ENCODE results near the gene OR13A1. TPM values are rescaled to one million over a fixed set of nuclear protein-coding genes. Genes with fewer than 3 reads are reported as not detected.
"Not testable (repeated sequence)": the region's sequence is repeated elsewhere in the genome, so short reads cannot be mapped to it uniquely, and the experiment has no call there.

The OR13A1 gene, protein sequence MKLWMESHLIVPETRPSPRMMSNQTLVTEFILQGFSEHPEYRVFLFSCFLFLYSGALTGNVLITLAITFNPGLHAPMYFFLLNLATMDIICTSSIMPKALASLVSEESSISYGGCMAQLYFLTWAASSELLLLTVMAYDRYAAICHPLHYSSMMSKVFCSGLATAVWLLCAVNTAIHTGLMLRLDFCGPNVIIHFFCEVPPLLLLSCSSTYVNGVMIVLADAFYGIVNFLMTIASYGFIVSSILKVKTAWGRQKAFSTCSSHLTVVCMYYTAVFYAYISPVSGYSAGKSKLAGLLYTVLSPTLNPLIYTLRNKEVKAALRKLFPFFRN
- not detected for total RNA-seq

DNA sequence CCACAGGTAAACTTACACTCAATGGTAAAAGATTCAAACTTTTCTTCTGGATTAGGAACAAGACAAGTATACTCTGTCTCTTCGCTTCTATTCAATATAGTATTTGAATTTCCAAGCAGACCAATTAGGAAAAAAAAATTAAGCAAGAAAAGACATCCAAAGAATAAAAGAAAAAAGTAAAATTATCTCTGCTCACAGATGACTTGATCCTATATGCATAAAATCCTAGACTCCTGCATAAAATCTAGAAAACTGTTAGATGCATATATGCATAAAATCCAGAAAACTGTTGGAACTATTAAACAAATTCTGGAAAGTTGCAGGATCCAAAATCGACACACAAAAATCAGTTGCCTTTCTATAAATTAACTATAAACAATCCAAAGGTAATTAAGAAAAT lies at the start of gene OR13A1:
TSS of gene OR13A1 (minus strand) at position 101 of the 400 bp plus-strand sequence. CDS start 11,186 bp downstream, outside the sequence.
- intact Hi-C loops (cut with DNase I): no loop called here
- TF ChIP-seq, protein P1, sequence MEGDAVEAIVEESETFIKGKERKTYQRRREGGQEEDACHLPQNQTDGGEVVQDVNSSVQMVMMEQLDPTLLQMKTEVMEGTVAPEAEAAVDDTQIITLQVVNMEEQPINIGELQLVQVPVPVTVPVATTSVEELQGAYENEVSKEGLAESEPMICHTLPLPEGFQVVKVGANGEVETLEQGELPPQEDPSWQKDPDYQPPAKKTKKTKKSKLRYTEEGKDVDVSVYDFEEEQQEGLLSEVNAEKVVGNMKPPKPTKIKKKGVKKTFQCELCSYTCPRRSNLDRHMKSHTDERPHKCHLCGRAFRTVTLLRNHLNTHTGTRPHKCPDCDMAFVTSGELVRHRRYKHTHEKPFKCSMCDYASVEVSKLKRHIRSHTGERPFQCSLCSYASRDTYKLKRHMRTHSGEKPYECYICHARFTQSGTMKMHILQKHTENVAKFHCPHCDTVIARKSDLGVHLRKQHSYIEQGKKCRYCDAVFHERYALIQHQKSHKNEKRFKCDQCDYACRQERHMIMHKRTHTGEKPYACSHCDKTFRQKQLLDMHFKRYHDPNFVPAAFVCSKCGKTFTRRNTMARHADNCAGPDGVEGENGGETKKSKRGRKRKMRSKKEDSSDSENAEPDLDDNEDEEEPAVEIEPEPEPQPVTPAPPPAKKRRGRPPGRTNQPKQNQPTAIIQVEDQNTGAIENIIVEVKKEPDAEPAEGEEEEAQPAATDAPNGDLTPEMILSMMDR (IDR thresholded peaks at IDR 0.05): no peak

DNA sequence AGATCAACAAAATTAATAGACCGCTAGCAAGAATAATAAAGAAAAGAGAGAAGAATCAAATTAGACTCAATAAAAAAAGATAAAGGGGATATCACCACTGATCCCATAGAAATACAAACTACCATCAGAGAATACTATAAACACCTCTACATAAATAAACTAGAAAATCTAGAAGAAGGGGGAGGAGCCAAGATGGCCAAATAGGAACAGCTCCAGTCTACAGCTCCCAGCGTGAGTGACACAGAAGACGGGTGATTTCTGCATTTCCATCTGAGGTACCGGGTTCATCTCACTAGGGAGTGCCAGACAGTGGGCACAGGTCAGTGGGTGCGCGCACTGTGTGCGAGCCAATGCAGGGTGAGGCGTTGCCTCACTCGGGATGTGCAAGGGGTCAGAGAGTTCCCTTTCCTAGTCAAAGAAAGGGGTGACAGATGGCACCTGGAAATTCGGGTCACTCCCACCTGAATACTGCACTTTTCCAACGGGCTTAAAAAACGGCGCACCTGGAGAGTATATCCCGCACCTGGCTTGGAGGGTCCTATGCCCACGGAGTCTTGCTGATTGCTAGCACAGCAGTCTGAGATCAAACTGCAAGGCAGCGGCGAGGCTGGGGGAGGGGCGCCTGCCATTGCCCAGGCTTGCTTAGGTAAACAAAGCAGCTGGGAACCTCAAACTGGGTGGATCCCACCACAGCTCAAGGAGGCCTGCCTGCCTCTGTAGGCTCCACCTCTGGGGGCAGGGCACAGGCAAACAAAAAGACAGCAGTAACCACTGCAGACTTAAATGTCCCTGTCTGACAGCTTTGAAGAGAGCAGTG lies 46.8 kb upstream of the OR13A1 start:
- H3K9ac ChIP-seq (ENCODE audit: low read depth in 2 of 2, low read length in 2 of 2); H3K9me3 ChIP-seq; intact Hi-C loops (cut with DNase I); H3K27ac ChIP-seq; H3K36me3 ChIP-seq; H3K27me3 ChIP-seq; H3K4me3 ChIP-seq; H3K4me1 ChIP-seq: not testable (repeated sequence)
- DNase-seq: peak; percentile 60

More for the DNA sequence above, at the start of gene OR13A1:
- H3K36me3 ChIP-seq: no peaks in the 10 kb centered on the region
- H3K27me3 ChIP-seq: no peaks in the 10 kb centered on the region
- H3K4me3 ChIP-seq: no peak within 1 kb of the TSS
- no peak within 1 kb of the TSS for H3K27ac ChIP-seq
- no peaks in the 10 kb centered on the region for H3K9me3 ChIP-seq
- no peak for DNase-seq
- no peak within 1 kb of the TSS for H3K9ac ChIP-seq (ENCODE audit: low read depth in 2 of 2, low read length in 2 of 2)
- H3K4me1 ChIP-seq: no peaks in the 10 kb centered on the region

DNA sequence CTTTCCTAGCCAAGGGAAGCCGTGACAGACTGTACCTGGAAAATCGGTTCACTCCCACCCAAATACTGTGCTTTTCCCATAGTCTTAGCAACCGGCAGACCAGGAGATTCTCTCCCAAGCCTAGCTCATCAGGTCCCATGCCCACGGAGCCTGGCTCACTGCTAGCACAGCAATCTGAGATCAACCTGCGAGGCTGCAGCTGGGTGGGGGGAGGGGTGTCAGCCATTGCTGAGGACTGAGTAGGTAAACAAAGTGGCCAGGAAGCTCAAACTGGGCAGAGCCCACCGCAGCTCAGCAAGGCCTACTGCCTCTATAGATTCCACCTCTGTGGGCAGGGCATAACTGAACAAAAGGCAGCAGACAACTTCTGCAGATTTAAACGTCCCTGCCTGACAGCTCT lies 43.6 kb upstream of the OR13A1 start:
- H3K9ac ChIP-seq (ENCODE audit: low read depth in 2 of 2, low read length in 2 of 2); H3K27me3 ChIP-seq; intact Hi-C loops (cut with DNase I); H3K9me3 ChIP-seq; H3K4me3 ChIP-seq; H3K27ac ChIP-seq; H3K36me3 ChIP-seq; H3K4me1 ChIP-seq; DNase-seq: not testable (repeated sequence)

DNA sequence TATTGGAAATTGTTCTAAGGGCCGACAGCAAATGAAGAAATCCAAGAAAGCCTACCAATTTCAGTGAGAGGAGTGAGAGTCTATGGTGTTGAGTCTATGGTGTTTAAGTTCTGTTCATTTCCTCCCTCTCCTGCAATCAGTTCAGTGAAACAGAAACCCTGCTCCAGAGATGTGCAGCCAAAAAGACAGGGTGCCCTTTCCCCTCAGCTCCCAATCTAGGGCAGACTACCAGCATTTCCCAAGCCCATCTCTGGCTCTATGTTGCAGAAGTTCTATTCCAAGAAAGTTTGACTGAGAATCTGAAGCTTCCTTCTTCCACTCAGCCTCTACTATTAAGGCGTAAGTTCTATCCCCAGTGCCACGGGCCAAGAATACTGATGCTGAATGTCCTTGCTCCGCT lies 40.1 kb upstream of the OR13A1 start:
- Histone ChIP-seq H3K9ac (ENCODE audit: low read depth in 2 of 2, low read length in 2 of 2) (no peak overlapping the region), H3K4me1 (no peaks in the 10 kb centered on the region), H3K27me3 (no peaks in the 10 kb centered on the region), H3K4me3 (no peak overlapping the region), H3K36me3 (no peaks in the 10 kb centered on the region), H3K27ac (no peak overlapping the region), H3K9me3 (no peaks in the 10 kb centered on the region)
- intact Hi-C loops (cut with DNase I): no loop called here
- TF ChIP-seq, protein P1 (IDR thresholded peaks at IDR 0.05): no peak
- DNase-seq: no peak

DNA sequence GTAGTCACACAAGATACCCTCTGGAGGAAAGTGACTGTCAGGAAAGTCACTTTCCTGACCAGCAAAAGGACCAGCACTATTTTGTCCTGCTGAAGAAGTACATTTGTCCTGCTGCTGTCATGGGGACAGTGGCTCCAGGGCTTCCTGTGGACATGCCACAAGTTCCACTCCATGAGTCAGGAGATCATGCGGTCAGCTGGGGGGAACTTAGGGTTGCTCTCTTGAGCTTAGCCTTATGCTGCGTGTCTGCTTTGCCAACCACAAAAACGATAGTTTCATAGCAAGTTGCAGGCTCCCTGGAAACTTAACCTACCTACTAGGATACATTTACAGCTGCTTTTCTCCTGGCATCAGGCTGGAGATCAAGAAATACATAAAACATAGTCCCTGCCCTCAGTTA lies 38.9 kb upstream of the OR13A1 start:
- Histone ChIP-seq H3K4me1 (no peaks in the 10 kb centered on the region), H3K36me3 (no peaks in the 10 kb centered on the region), H3K4me3 (no peak overlapping the region), H3K9ac (ENCODE audit: low read depth in 2 of 2, low read length in 2 of 2) (no peak overlapping the region), H3K27me3 (no peaks in the 10 kb centered on the region), H3K27ac (no peak overlapping the region), H3K9me3 (no peaks in the 10 kb centered on the region)
- intact Hi-C loops (cut with DNase I): no loop called here
- peak; percentile 34 for DNase-seq
- TF ChIP-seq, protein P1 (IDR thresholded peaks at IDR 0.05): no peak

DNA sequence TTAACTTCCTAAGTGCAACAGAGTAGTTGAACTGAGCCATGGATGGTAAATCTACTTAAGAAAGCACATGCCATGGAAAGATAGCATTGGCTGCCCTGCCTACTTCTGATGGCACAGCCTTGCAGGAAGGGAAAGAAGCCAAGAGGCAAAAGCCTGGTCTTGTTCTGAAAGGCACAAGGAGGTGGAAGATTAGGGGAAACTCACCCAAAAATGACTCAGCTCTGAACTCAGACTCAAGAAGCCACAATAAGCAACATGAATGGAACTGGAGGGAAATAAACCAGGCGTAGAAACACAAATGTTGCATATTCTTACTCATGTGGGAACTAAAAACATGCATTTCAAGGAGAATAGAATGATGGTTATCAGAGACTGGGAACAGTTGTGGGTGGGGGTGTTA lies 37.8 kb upstream of the OR13A1 start:
- H3K27ac ChIP-seq: no peak overlapping the region

DNA sequence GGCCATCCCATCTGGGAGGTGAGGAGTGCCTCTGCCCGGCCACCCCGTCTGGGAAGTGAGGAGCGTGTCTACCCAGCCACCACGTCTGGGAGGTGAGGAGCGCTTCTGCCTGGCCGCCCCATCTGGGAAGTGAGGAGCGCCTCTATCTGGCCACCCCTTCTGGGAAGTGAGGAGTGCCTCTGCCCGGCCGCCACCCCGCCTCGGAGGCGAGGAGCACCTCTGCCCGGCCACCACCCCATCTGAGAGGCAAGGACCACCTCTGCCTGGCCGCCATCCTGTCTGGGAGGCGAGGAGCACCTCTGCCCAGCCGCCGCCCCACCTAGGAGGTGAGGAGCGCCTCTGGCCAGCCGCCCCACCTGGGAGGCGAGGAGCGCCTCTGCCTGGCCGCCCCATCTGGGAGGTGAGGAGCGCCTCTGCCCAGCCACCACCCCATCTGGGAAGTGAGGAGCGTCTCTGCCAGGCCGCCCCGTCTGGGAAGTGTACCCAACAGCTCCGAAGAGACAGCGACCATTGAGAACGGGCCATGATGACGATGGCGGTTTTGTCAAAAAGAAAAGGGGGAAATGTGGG lies 32.9 kb upstream of the OR13A1 start:
- H3K9ac ChIP-seq (ENCODE audit: low read depth in 2 of 2, low read length in 2 of 2); H3K27me3 ChIP-seq; H3K4me1 ChIP-seq; H3K9me3 ChIP-seq; H3K27ac ChIP-seq; H3K36me3 ChIP-seq; intact Hi-C loops (cut with DNase I); H3K4me3 ChIP-seq; DNase-seq: not testable (repeated sequence)

More for the DNA sequence above, 37.8 kb upstream of the OR13A1 start:
- intact Hi-C loops (cut with DNase I): no loop called here
- no peak for DNase-seq
- Histone ChIP-seq H3K27me3 (no peaks in the 10 kb centered on the region), H3K36me3 (no peaks in the 10 kb centered on the region), H3K4me3 (no peak overlapping the region), H3K4me1 (no peaks in the 10 kb centered on the region), H3K9ac (ENCODE audit: low read depth in 2 of 2, low read length in 2 of 2) (no peak overlapping the region), H3K9me3 (no peaks in the 10 kb centered on the region)
- TF ChIP-seq, protein P1 (IDR thresholded peaks at IDR 0.05): no peak

DNA sequence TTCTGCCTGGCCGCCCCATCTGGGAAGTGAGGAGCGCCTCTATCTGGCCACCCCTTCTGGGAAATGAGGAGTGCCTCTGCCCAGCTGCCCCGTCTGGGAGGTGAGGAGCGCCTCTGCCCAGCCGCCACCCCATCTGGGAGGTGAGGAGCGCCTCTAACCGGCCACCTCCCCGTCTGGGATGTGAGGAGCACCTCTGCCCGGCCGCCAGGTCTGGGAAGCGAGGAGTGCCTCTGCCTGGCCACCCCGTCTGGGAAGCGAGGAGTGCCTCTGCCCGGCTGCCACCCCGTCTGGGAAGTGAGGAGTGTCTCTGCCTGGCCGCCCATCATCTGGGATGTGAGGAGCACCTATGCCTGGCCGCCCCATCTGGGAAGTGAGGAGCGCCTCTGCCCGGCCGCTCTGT lies 32.1 kb upstream of the OR13A1 start:
- H3K9me3 ChIP-seq; H3K27me3 ChIP-seq; DNase-seq; H3K4me1 ChIP-seq; H3K27ac ChIP-seq; H3K4me3 ChIP-seq; intact Hi-C loops (cut with DNase I); H3K36me3 ChIP-seq; H3K9ac ChIP-seq (ENCODE audit: low read depth in 2 of 2, low read length in 2 of 2): not testable (repeated sequence)

DNA sequence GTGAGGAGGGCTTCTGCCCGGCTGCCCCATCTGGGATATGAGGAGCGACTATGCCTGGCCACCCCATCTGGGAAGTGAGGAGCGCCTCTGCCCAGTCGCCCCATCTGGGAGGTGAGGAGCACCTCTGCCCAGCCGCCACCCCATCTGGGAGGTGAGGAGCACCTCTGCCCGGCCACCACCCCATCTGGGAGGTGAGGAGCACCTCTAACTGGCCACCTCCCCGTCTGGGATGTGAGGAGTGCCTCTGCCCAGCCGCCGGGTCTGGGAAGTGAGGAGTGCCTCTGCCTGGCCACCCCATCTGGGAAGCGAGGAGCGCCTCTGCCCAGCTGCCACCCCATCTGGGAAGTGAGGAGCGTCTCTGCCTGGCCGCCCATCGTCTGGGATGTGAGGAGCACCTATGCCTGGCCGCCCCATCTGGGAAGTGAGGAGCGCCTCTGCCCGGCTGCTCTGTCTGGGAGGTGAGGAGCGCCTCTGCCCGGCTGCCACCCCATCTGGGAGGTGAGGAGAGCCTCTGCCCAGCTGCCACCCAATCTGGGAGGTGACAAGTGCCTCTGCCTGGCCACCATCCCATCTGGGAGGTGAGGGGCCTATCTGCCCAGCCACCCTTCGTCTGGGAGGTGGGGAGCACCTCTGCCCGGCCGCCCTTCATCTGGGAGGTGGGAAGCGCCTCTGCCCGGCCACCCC lies 31.4 kb upstream of the OR13A1 start:
- H3K27ac ChIP-seq; H3K27me3 ChIP-seq; H3K9ac ChIP-seq (ENCODE audit: low read depth in 2 of 2, low read length in 2 of 2); H3K4me3 ChIP-seq; H3K4me1 ChIP-seq; H3K36me3 ChIP-seq; H3K9me3 ChIP-seq; DNase-seq; intact Hi-C loops (cut with DNase I): not testable (repeated sequence)
